ENCODE results near the gene PSMG3. TPM values are rescaled to one million over a fixed set of nuclear protein-coding genes. Genes with fewer than 3 reads are reported as not detected.

Gene PSMG3
- total and polyA plus RNA-seq, 4 donors, result 14.1 to 45.2 (median 30.9) TPM

- intact Hi-C loops (cut with DNase I), result loop anchor here in 1 of 2 donors (5.0 kb wide), 1 partner anchor 35 kb away; no protein-coding TSS in a partner anchor
- WGBS, 2 donors, result 80 to 85% methylated on average over 21 of the region's 21 CpGs
- H3K27ac ChIP-seq (ENCODE audit: low read depth in 1 of 2, low read length in 2 of 2), result no peak overlapping the region
- H3K4me1 ChIP-seq (ENCODE audit: control insufficient read depth in 1 of 2, insufficient read depth in 2 of 2, low read length in 2 of 2), result no peaks in the 10 kb centered on the region
- ATAC-seq (ENCODE audit: low FRiP score) (no peak), DNase-seq (no peak)
- no peaks in the 10 kb centered on the region for H3K9me3 ChIP-seq (ENCODE audit: control insufficient read depth, low read length)
- H3K27me3 ChIP-seq (ENCODE audit: control insufficient read depth in 1 of 2, insufficient read depth in 2 of 2, low read length in 1 of 2), result no peaks in the 10 kb centered on the region
- no peak overlapping the region for H3K4me3 ChIP-seq (ENCODE audit: low read length in 2 of 2)
- H3K36me3 ChIP-seq (ENCODE audit: control insufficient read depth in 1 of 2, insufficient read depth in 2 of 2, low read length in 1 of 2), result peaks cover 0 to 8% of the 10 kb centered on the region in 2 donors
Observed at GRCh38 chr7:1542329-1542728, 27.5 kb downstream of the PSMG3 start.

DNA sequence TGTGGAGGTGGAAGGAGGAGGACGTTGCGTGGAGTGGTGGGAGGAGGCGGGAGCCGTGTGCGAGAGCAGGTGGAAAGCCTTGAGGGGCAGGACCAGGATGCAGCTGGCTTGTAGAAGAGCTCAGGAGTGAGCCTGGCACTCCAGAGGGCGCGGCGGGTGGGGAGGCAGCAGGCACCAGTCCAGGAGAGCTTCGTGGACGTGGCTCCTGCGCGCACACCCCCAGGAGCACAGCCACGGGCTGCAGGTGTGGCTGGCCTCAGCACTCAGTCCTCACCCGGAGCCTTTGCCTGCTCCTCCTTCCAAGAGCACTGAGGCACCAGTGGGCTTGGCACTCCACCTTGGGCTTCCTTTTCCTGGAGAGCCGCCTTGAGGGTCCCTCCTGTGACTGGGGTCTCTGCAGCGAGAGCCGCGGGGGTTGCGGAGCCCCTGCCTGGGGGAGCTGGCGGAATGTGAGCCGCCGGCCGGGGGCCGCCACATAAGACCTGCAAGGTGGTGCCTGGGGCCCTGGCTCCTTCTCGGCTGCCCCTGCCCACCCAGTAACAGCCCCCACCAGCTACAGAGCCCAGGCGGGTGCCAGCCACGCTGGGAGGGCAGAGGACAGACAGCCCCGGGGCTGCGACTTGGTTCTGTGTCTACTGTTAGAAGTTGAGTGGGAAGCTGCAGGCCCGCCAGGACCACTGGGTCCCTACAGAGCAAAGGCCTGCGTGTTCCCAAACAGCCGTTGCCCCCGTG, 28.2 kb downstream of the PSMG3 start:
- no peak overlapping the region for H3K27ac ChIP-seq (ENCODE audit: low read depth in 1 of 2, low read length in 2 of 2)
- H3K36me3 ChIP-seq (ENCODE audit: control insufficient read depth in 1 of 2, insufficient read depth in 2 of 2, low read length in 1 of 2), result peaks cover 0 to 8% of the 10 kb centered on the region in 2 donors
- H3K9me3 ChIP-seq (ENCODE audit: control insufficient read depth, low read length), result no peaks in the 10 kb centered on the region
- H3K27me3 ChIP-seq (ENCODE audit: control insufficient read depth in 1 of 2, insufficient read depth in 2 of 2, low read length in 1 of 2), result no peaks in the 10 kb centered on the region
- ATAC-seq (ENCODE audit: low FRiP score) (no peak), DNase-seq (peak in 1 of 2 donors; percentile 47)
- intact Hi-C loops (cut with DNase I), result loop anchor here in 1 of 2 donors (5.0 kb wide), 1 partner anchor 34 kb away; no protein-coding TSS in a partner anchor
- H3K4me3 ChIP-seq (ENCODE audit: low read length in 2 of 2), result no peak overlapping the region
- no peaks in the 10 kb centered on the region for H3K4me1 ChIP-seq (ENCODE audit: control insufficient read depth in 1 of 2, insufficient read depth in 2 of 2, low read length in 2 of 2)
- 83 to 87% methylated on average over 31 to 33 of the region's 33 CpGs for WGBS, 2 donors

- DNase-seq, result peak in 1 of 2 donors; percentile 50
Observed at GRCh38 chr7:1540776-1541271, 29.0 kb downstream of the PSMG3 start.

GRCh38 chr7:1539882-1540775, 29.7 kb downstream of the PSMG3 start:
- Histone ChIP-seq H3K36me3 (ENCODE audit: control insufficient read depth in 1 of 2, insufficient read depth in 2 of 2, low read length in 1 of 2) (peaks cover 0 to 8% of the 10 kb centered on the region in 2 donors), H3K27ac (ENCODE audit: low read depth in 1 of 2, low read length in 2 of 2) (no peak overlapping the region), H3K4me1 (ENCODE audit: control insufficient read depth in 1 of 2, insufficient read depth in 2 of 2, low read length in 2 of 2) (no peaks in the 10 kb centered on the region), H3K9me3 (ENCODE audit: control insufficient read depth, low read length) (no peaks in the 10 kb centered on the region), H3K27me3 (ENCODE audit: control insufficient read depth in 1 of 2, insufficient read depth in 2 of 2, low read length in 1 of 2) (no peaks in the 10 kb centered on the region), H3K4me3 (ENCODE audit: low read length in 2 of 2) (no peak overlapping the region)
- ATAC-seq (ENCODE audit: low FRiP score), result no peak
- peak in 1 of 2 donors; percentile 47 for DNase-seq
- 92% methylated on average over 62 to 73 of the region's 73 CpGs for WGBS, 2 donors
- intact Hi-C loops (cut with DNase I), result loop anchor here (2.0 to 5.0 kb wide), 4 partner anchors 31 to 81 kb away; partner anchors contain the start of genes INTS1 (in 1 of the 2), MICALL2 (in 1 of the 2) and PSMG3 (in 1 of the 2)

More at GRCh38 chr7:1540776-1541271, 29.0 kb downstream of the PSMG3 start:
- Histone ChIP-seq H3K9me3 (ENCODE audit: control insufficient read depth, low read length) (no peaks in the 10 kb centered on the region), H3K27me3 (ENCODE audit: control insufficient read depth in 1 of 2, insufficient read depth in 2 of 2, low read length in 1 of 2) (no peaks in the 10 kb centered on the region), H3K27ac (ENCODE audit: low read depth in 1 of 2, low read length in 2 of 2) (no peak overlapping the region), H3K4me3 (ENCODE audit: low read length in 2 of 2) (no peak overlapping the region), H3K4me1 (ENCODE audit: control insufficient read depth in 1 of 2, insufficient read depth in 2 of 2, low read length in 2 of 2) (no peaks in the 10 kb centered on the region), H3K36me3 (ENCODE audit: control insufficient read depth in 1 of 2, insufficient read depth in 2 of 2, low read length in 1 of 2) (peaks cover 0 to 8% of the 10 kb centered on the region in 2 donors)
- WGBS, 2 donors, result 70 to 78% methylated on average over 31 of the region's 31 CpGs
- no peak for ATAC-seq (ENCODE audit: low FRiP score)
- intact Hi-C loops (cut with DNase I), result loop anchor here in 1 of 2 donors (5.0 kb wide), 1 partner anchor 34 kb away; no protein-coding TSS in a partner anchor

- peak overlapping the region in 1 of 2 donors; percentile 34 for H3K4me3 ChIP-seq (ENCODE audit: low read length in 2 of 2)
- DNase-seq (peak in 1 of 2 donors; percentile 77), ATAC-seq (ENCODE audit: low FRiP score) (no peak)
- 32 to 37% methylated on average over 34 to 36 of the region's 36 CpGs for WGBS, 2 donors
- no peaks in the 10 kb centered on the region for H3K9me3 ChIP-seq (ENCODE audit: control insufficient read depth, low read length)
- intact Hi-C loops (cut with DNase I), result loop anchor here in 1 of 2 donors (2.0 kb wide), 3 partner anchors 31 to 81 kb away; partner anchors contain the start of genes INTS1, MICALL2 and PSMG3
- no peaks in the 10 kb centered on the region for H3K27me3 ChIP-seq (ENCODE audit: control insufficient read depth in 1 of 2, insufficient read depth in 2 of 2, low read length in 1 of 2)
- peak overlapping the region in 1 of 2 donors; percentile 76 for H3K27ac ChIP-seq (ENCODE audit: low read depth in 1 of 2, low read length in 2 of 2)
- H3K4me1 ChIP-seq (ENCODE audit: control insufficient read depth in 1 of 2, insufficient read depth in 2 of 2, low read length in 2 of 2), result no peaks in the 10 kb centered on the region
- H3K36me3 ChIP-seq (ENCODE audit: control insufficient read depth in 1 of 2, insufficient read depth in 2 of 2, low read length in 1 of 2), result peaks cover 0 to 8% of the 10 kb centered on the region in 2 donors
Observed at GRCh38 chr7:1539181-1539881, 30.5 kb downstream of the PSMG3 start.

GRCh38 chr7:1538544-1539180, 31.2 kb downstream of the PSMG3 start:
- peak overlapping the region; percentile 9 to 34 for H3K4me3 ChIP-seq (ENCODE audit: low read length in 2 of 2)
- H3K9me3 ChIP-seq (ENCODE audit: control insufficient read depth, low read length), result no peaks in the 10 kb centered on the region
- no peak for ATAC-seq (ENCODE audit: low FRiP score)
- H3K4me1 ChIP-seq (ENCODE audit: control insufficient read depth in 1 of 2, insufficient read depth in 2 of 2, low read length in 2 of 2), result no peaks in the 10 kb centered on the region
- peaks cover 0 to 8% of the 10 kb centered on the region in 2 donors for H3K36me3 ChIP-seq (ENCODE audit: control insufficient read depth in 1 of 2, insufficient read depth in 2 of 2, low read length in 1 of 2)
- WGBS, 2 donors, result 5 to 13% methylated on average over 23 to 25 of the region's 25 CpGs
- H3K27me3 ChIP-seq (ENCODE audit: control insufficient read depth in 1 of 2, insufficient read depth in 2 of 2, low read length in 1 of 2), result no peaks in the 10 kb centered on the region
- DNase-seq, result no peak
- intact Hi-C loops (cut with DNase I), result loop anchor here in 1 of 2 donors (2.0 kb wide), 3 partner anchors 32 to 80 kb away; partner anchors contain the start of genes INTS1, MICALL2 and PSMG3
- peak overlapping the region; percentile 17 to 76 for H3K27ac ChIP-seq (ENCODE audit: low read depth in 1 of 2, low read length in 2 of 2)

DNA sequence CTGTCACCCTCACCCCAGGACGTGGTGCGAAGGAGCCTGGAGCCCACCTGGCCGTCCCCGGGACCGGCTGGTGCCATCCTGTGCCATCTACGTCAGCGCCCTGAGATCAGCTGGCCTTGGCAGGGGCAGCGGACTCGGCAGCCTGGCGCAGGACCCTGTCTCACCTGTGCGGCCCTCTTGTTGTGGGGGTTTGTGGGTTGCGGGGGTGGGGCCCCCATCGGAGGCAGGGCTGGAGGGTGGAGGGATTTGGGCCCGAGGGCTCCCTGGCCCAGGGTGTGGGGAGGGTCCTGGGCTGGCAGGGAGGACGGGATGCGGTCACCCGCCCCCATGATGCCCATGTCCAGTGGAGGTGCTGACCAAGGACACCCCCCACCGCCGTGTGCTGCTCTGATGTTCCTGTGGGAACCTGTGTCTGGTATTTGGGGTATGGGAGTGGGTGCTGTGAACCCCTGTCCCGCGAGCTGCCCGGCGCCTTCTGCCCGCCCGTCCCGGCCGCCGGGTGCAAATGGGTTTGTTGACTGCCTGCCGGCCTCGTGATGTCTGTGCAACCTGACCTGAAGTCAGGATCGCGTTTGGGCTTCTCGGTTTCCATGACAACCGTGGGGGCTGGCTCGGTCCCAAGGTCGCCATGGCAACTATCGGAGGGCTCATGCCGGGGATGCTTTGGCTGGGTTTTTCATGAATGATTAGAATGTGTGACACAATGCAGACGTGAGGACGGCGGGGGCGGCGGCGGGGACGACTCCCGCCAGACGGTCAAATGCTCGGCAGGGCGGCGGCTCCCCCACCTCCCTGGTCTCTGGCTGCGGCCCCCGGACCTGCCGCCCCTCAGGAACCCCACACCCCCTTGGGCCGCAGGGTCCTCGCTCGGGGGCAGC, 32.1 kb downstream of the PSMG3 start:
- H3K4me1 ChIP-seq (ENCODE audit: control insufficient read depth in 1 of 2, insufficient read depth in 2 of 2, low read length in 2 of 2), result no peaks in the 10 kb centered on the region
- intact Hi-C loops (cut with DNase I), result loop anchor here in 1 of 2 donors (2.0 kb wide), 3 partner anchors 33 to 79 kb away; partner anchors contain the start of genes INTS1, MICALL2 and PSMG3
- WGBS, 2 donors, result 2 to 5% methylated on average over 46 to 56 of the region's 56 CpGs
- DNase-seq, result peak; percentile 94 to 99
- no peaks in the 10 kb centered on the region for H3K27me3 ChIP-seq (ENCODE audit: control insufficient read depth in 1 of 2, insufficient read depth in 2 of 2, low read length in 1 of 2)
- peak overlapping the region; percentile 34 to 36 for H3K4me3 ChIP-seq (ENCODE audit: low read length in 2 of 2)
- H3K9me3 ChIP-seq (ENCODE audit: control insufficient read depth, low read length), result no peaks in the 10 kb centered on the region
- peak; percentile 75 for ATAC-seq (ENCODE audit: low FRiP score)
- H3K27ac ChIP-seq (ENCODE audit: low read depth in 1 of 2, low read length in 2 of 2), result peak overlapping the region; percentile 88 to 98
- H3K36me3 ChIP-seq (ENCODE audit: control insufficient read depth in 1 of 2, insufficient read depth in 2 of 2, low read length in 1 of 2), result peaks cover 0 to 8% of the 10 kb centered on the region in 2 donors

Data from aorta (tissue), 5 donors.